ENCODE results near the gene KCNK3. TPM values are rescaled to one million over a fixed set of nuclear protein-coding genes. Genes with fewer than 3 reads are reported as not detected.

KCNK3 gene
- total and polyA plus RNA-seq, 2 donors (not counting 3 experiments of a cell fraction or from before 2014, with no cell fraction given) = not detected

DNA sequence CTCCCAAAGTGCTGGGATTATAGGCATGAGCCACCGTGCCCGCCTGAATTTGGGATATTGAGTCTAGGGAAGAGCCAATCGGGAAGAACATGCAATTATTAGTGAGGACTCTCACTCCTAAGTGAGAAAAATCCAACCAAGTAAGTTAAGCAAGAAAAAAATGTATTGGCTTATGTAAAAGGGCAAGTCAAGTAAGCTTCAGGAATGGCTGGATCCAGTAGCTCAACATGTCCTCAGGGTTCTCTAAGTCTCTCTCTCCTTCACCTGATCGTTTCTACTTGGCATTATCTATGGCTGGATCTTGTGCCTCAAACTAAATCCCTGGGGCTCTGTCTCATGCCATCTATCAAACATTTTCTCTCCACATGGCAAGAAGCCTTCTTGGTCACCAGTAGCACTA lies 35.3 kb upstream of the KCNK3 start:
- Histone ChIP-seq H3K27me3 (ENCODE audit: control insufficient read depth in 2 of 2, insufficient read depth in 2 of 2, low read length in 2 of 2) (peaks cover 0 to 4% of the 10 kb centered on the region in 2 experiments), H3K4me1 (ENCODE audit: control insufficient read depth, extremely low read depth, insufficient read depth, low read length) (no peaks in the 10 kb centered on the region), H2AFZ (ENCODE audit: low read depth, low read length) (no peak overlapping the region), H3K4me2 (ENCODE audit: insufficient read depth, low read length) (no peak overlapping the region), H3K9me3 (replicated peaks; ENCODE audit: control insufficient read depth, insufficient read depth, low read length) (no peaks in the 10 kb centered on the region), H3K79me2 (ENCODE audit: control insufficient read depth, insufficient read depth, low read length) (no peaks in the 10 kb centered on the region), H3K4me3 (replicated peaks in 1 of 3; ENCODE audit: insufficient read depth in 1 of 3, low read depth in 1 of 3, low read length in 3 of 3) (no peak overlapping the region), H3K27ac (ENCODE audit: insufficient read depth, low read depth, low read length) (no peak overlapping the region), H3K9me1 (replicated peaks; ENCODE audit: control insufficient read depth, extremely low read depth, insufficient read depth, low read length) (no peaks in the 10 kb centered on the region), H4K20me1 (replicated peaks; ENCODE audit: control insufficient read depth, extremely low read depth, insufficient read depth, low read length) (no peaks in the 10 kb centered on the region), H3K36me3 (ENCODE audit: control insufficient read depth in 2 of 2, extremely low read depth in 1 of 2, insufficient read depth in 2 of 2, low read length in 2 of 2) (no peaks in the 10 kb centered on the region), H3K9ac (replicated peaks; ENCODE audit: extremely low read depth, insufficient read depth, low read length) (no peak overlapping the region)
- FAIRE-seq = no peak
- POLR2A ChIA-PET = no interaction called here
- CTCF ChIA-PET = interaction anchor here (0.6 kb wide), 1 partner anchor 359 kb away, joined by 3 read pairs; no protein-coding TSS in a partner anchor
- no TSS peak for BruUV-seq (replicated peaks)
- DNase-seq (ENCODE audit: low read depth, low spot score) = no peak
- intact Hi-C loops (cut with micrococcal nuclease) = no loop called here
- no peak for TF ChIP-seq MYC (IDR thresholded peaks at IDR 0.05; ENCODE audit: low read depth, low read length)
- no peak for TF ChIP-seq POLR2AphosphoS5 (IDR thresholded peaks at IDR 0.05; ENCODE audit: insufficient read depth, low read depth, low read length)
- TF ChIP-seq JUN (IDR thresholded peaks at IDR 0.05; ENCODE audit: borderline replicate concordance, insufficient read depth, insufficient read length, low read depth) = no peak
- TF ChIP-seq, protein P1, sequence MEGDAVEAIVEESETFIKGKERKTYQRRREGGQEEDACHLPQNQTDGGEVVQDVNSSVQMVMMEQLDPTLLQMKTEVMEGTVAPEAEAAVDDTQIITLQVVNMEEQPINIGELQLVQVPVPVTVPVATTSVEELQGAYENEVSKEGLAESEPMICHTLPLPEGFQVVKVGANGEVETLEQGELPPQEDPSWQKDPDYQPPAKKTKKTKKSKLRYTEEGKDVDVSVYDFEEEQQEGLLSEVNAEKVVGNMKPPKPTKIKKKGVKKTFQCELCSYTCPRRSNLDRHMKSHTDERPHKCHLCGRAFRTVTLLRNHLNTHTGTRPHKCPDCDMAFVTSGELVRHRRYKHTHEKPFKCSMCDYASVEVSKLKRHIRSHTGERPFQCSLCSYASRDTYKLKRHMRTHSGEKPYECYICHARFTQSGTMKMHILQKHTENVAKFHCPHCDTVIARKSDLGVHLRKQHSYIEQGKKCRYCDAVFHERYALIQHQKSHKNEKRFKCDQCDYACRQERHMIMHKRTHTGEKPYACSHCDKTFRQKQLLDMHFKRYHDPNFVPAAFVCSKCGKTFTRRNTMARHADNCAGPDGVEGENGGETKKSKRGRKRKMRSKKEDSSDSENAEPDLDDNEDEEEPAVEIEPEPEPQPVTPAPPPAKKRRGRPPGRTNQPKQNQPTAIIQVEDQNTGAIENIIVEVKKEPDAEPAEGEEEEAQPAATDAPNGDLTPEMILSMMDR (IDR thresholded peaks at IDR 0.05; ENCODE audit: extremely low read depth in 1 of 2, insufficient read depth in 1 of 2, low read depth in 1 of 2, low read length in 2 of 2) = no peak
- TF ChIP-seq GATA2 (IDR thresholded peaks at IDR 0.05; ENCODE audit: insufficient read depth, insufficient read length, low read depth, low read length) = no peak
- dilution Hi-C loops (cut with MboI; ENCODE audit: extremely low pct_ligation_motif_present, low sequenced_read_pairs) = no loop called here

Data from endothelial cell of umbilical vein (primary cell).